T-helper 2 cell treated with Interferon-gamma antibody and Interleukin-4, amounts not matched to agents 5 μg/mL and 100 μg/mL, for 36 hours (primary cell): Measurements from ENCODE around the gene VN1R4.
A peak's percentile ranks its signal among the peaks of the same experiment; 100 is the strongest.
"Not testable (repeated sequence)": the region's sequence is repeated elsewhere in the genome, so short reads cannot be mapped to it uniquely, and the experiment has no call there.

Experiments
- DNase-seq: peaks from one replicate; pipeline ENCODE4 v3.0.0; 2021; ENCODE audit warnings: low spot score
- H3K27ac Mint-ChIP-seq: one replicate; pipeline ENCODE4 v1.8.0; 2021; ENCODE audit warnings: mild to moderate bottlenecking, mixed read lengths
- H3K27me3 Mint-ChIP-seq: one replicate; pipeline ENCODE4 v1.8.0; 2021; ENCODE audit warnings: low read depth, mixed read lengths
- H3K36me3 Mint-ChIP-seq: one replicate; pipeline ENCODE4 v1.8.0; 2021; ENCODE audit warnings: low read depth, mixed read lengths
- H3K4me1 Mint-ChIP-seq: one replicate; pipeline ENCODE4 v1.8.0; 2021; ENCODE audit warnings: low read depth, mixed read lengths
- H3K4me3 Mint-ChIP-seq: one replicate; pipeline ENCODE4 v1.8.0; 2022; ENCODE audit warnings: mild to moderate bottlenecking, moderate library complexity, mixed read lengths
- H3K9me3 Mint-ChIP-seq: one replicate; pipeline ENCODE4 v1.8.0; 2021; ENCODE audit warnings: mixed read lengths

The VN1R4 gene

GRCh38 chr19:53254411-53255341 is 12.8 kb downstream of the VN1R4 start, which contains the start of gene ZNF677:
Gene ZNF677, minus strand, starts transcription at chr19:53254873. Its CDS starts 3,323 bp downstream, at chr19:53251550.
- Mint-ChIP-seq H3K9me3 (peaks cover 74% of the 10 kb centered on the region), H3K27ac (peak within 1 kb of the TSS; percentile 49), H3K27me3 (no peaks in the 10 kb centered on the region), H3K36me3 (peaks cover 7% of the 10 kb centered on the region), H3K4me1 (peaks cover 6% of the 10 kb centered on the region), H3K4me3 (peak within 1 kb of the TSS; percentile 79)
- peak; percentile 51 for DNase-seq

GRCh38 chr19:53246498-53246897 is 21.0 kb downstream of the VN1R4 start:
- Mint-ChIP-seq H3K27ac (no peak overlapping the region), H3K27me3 (no peaks in the 10 kb centered on the region), H3K36me3 (peaks cover 1% of the 10 kb centered on the region), H3K4me3 (no peak overlapping the region), H3K4me1 (no peaks in the 10 kb centered on the region), H3K9me3 (peaks cover 77% of the 10 kb centered on the region)
- DNase-seq, result no peak

- Mint-ChIP-seq H3K9me3 (peaks cover 80% of the 10 kb centered on the region), H3K4me1 (no peaks in the 10 kb centered on the region), H3K4me3 (no peak overlapping the region), H3K27me3 (no peaks in the 10 kb centered on the region), H3K27ac (no peak overlapping the region), H3K36me3 (peaks cover 4% of the 10 kb centered on the region)
- DNase-seq, result no peak
Measured at GRCh38 chr19:53237114-53237777, 30.3 kb downstream of the VN1R4 start.

GRCh38 chr19:53224606-53225005 is 42.9 kb downstream of the VN1R4 start:
- Mint-ChIP-seq H3K9me3 (peaks cover 57% of the 10 kb centered on the region), H3K27ac (no peak overlapping the region), H3K4me1 (no peaks in the 10 kb centered on the region), H3K36me3 (peaks cover 2% of the 10 kb centered on the region), H3K4me3 (no peak overlapping the region), H3K27me3 (no peaks in the 10 kb centered on the region)
- DNase-seq, result no peak

GRCh38 chr19:53222716-53223115 is 44.8 kb downstream of the VN1R4 start:
- not testable (repeated sequence) for H3K27ac Mint-ChIP-seq, H3K4me3 Mint-ChIP-seq, DNase-seq, H3K36me3 Mint-ChIP-seq, H3K27me3 Mint-ChIP-seq, H3K4me1 Mint-ChIP-seq
- H3K9me3 Mint-ChIP-seq, result peaks cover 57% of the 10 kb centered on the region
